Measurements from ENCODE around the gene LYST.
A peak's percentile ranks its signal among the peaks of the same experiment; 100 is the strongest.
"Not testable (repeated sequence)": the region's sequence is repeated elsewhere in the genome, so short reads cannot be mapped to it uniquely, and the experiment has no call there.

LYST gene

DNA sequence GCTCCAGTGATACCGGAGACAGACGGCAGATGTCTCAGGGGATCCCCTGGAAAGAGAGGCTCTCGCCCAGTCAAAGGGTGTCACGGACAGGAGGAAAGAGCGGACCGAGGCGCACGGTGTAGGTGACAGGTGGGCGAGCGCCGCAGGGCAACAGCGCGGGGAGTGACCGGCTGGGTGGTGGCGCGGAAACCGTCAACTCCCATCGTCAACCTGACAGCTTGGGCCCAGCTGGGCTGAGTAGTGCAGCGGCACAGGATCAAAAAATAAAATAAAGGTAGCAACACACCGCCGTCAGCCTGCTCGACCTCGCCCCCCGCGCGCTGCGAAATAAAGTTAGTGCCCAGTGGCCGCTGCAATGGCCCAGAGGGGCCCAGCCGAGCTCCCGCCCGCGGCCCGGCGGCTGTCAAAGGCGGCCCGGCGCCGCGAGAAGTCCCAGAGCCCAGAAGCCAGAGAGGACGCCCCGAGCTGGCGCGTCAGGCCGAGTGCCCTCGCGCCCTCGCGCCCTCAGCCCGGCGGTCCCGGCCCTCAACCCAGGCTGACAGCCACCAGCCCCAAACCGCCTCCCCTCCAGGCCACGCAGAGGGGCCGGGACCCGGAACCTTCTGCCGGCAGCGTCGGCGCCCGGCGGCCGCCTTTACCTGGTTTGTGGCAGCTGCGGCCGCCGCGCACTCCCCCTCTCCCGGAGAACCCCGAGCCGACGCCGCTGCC lies at the start of gene LYST:
Gene LYST (minus strand): TSS at position 702 of the 708 bp plus-strand sequence. CDS start 36,489 bp downstream, outside the sequence.
- DNase-seq (ENCODE audit: low read depth, low spot score) = no peak

GRCh38 chr1:235915489-235915888 lies 48.8 kb upstream of the LYST start:
- not testable (repeated sequence) for DNase-seq (ENCODE audit: low read depth, low spot score)

DNA sequence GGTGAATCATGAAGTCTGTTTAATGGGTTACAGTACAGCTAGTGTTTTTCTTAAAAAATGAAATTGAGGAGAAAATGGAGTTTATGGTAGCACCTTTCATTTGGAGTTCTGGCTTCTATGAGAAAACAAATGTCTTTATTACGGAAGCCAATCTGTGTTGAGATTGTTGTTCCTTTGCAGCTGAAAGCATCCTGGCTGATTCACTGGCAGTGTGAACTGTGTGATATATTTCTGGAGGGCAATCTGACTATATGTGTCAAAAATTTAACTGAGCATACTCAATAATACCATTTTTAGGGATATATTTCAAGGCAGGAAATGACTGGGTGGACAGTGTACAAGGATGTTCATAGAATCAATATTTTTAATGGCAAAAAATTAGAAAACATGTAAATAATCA lies 46.6 kb upstream of the LYST start:
- DNase-seq (ENCODE audit: low read depth, low spot score) = no peak

DNA sequence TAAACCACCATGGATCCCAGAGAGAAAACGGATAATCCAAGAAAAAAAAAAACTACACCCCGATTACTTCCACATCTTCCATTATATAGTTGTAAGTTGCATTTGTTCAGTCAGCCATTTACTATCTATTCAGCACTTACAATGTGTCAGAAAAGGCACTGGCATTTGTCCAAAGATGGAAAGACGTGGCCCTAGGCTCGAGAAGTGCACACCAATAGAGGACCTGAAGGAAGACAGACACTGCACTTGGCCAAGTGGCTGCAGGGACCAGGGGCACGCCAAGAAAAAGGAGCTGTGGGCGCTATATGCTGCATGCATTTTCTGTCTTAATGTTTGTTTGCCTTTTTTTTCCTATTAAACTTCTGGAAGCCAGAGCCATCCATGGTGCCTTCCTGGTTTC lies 45.2 kb upstream of the LYST start:
- no peak for DNase-seq (ENCODE audit: low read depth, low spot score)

GRCh38 chr1:235911300-235911662 lies 44.6 kb upstream of the LYST start:
- DNase-seq (ENCODE audit: low read depth, low spot score) = no peak

DNA sequence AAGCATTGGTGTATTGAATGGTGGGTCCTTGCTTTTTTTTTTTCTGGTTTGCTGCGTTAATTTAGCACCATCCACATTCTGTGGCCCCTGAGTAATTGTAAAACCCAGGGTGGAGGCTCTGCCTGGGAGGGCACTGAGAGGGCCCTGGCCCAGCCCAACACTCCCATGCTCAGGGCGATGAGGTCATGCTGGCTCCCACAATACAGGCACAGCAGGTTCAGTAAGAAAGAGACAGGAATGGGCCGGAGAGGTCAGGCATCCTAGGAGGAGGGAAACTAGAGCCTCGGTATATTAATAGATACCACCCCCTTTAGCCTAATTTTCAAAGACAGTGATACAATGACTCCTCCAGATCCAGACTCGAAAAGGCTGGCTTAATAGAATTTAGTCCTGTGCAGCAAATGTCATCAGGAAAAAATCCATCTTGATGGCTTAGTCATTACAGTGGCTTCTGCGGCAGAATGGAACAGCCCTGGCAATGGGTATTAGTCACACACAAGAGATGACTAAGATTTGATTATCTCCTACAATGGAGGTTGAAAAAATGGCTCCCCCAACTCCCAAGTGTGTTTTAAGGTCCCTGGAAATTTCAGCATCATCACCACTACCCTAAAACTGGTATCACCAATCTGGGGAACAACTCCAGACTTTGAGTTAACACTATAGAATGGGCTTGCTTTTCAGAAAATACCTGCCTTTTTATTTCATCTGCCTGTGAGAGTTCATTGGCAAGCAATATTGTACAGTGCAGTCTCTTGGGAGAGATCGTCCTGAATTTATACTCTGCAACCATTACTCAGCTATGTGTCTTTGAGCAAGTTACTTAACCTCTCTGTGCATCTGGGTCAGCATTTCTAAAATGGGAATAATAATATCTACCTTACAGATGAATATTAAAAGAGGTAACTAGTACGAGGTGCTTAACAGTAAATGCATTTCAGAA lies 43.9 kb upstream of the LYST start:
- DNase-seq (ENCODE audit: low read depth, low spot score) = no peak

DNA sequence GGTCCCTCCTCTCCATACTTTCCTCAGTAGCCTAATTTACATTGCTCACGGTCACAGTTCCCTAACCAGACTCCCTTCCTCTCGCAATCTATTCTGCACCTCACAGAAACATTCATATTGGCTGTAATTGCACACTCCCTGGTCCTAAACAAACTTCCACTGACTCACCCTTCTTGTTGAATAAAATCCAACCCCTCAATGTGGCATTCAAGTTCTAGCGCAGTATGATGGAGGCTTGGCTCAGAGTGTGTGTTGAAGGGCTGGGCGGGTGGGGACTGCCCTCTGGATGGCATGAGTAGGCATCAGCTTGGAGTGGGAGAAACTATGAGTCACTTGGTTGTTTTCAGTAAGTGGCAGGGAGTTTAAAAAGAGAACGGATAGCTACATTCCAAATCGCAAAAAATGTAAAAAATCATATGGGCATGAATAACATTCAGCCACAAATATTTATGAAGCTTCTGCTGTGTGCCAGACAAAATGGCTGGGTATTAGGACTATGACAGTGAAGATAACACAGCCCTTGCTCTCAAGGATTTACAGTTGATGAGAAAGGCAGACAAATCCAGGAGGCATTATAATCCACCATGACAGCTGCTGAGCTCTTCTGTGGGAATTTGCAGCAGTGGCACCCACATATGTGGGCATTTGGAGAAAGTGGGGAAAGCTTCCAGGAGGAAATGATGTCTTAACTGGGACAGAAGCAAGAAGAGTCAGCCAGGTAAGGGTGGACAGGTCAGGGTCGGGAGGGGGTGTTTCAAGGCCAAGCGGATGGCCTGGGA lies 42.2 kb upstream of the LYST start:
- no peak for DNase-seq (ENCODE audit: low read depth, low spot score)

- no peak for DNase-seq (ENCODE audit: low read depth, low spot score)
These were observed 41.2 kb upstream of the LYST start for GRCh38 chr1:235907897-235908240.

DNA sequence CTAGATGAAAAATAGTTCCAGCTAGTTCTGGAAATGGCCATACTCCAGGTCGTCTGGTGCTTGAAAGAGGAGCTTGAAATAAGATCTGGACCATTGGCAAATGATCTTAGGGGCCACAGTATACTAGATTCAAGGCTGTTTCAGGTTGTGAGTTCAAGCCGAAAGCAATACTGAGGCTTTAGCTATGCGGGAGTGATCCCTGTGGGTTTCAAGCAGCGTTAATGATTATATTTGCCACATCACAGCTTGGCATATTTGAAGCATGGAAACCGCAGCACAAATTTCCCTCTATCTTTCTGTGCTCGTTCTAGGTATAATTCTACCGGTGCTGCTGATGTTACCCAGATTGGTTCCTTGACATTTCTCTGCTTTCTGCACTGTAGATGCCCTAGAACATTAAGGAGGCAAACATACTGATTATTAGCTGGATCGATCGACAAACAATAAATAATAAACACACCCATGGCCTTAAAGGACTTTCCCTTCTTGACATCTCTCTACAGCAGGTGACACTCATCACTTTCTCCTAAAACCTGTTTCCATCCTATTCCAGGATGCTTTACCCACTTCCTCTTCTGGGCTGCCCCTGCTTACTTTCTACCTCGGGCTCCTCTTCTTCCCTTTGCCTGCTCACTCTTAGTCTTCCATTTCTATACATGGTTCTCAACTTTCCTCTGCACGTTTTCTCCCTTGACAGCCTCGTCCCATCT lies 40.6 kb upstream of the LYST start:
- no peak for DNase-seq (ENCODE audit: low read depth, low spot score)

DNA sequence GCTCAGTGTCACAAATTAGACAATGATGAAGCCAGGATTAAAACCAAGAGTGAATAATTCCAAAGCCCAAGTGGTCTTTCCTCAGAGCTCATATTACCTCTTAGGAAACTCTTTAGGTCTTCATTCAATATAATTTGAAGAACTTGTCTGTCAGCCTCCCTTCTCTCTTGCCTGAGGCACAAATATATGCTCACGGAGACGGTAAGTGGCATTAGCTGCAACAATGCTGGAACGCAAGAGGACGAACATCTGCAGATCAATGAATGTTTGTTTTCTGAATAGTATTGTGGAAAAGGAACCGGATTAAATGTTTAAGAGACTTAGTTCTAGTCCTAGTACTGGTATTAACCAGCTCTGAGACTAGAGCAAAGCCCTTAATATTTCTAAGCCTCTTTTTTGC lies 39.7 kb upstream of the LYST start:
- DNase-seq (ENCODE audit: low read depth, low spot score) = no peak

- DNase-seq (ENCODE audit: low read depth, low spot score) = not testable (repeated sequence)
These were observed 37.1 kb upstream of the LYST start for GRCh38 chr1:235903809-235904208.

DNA sequence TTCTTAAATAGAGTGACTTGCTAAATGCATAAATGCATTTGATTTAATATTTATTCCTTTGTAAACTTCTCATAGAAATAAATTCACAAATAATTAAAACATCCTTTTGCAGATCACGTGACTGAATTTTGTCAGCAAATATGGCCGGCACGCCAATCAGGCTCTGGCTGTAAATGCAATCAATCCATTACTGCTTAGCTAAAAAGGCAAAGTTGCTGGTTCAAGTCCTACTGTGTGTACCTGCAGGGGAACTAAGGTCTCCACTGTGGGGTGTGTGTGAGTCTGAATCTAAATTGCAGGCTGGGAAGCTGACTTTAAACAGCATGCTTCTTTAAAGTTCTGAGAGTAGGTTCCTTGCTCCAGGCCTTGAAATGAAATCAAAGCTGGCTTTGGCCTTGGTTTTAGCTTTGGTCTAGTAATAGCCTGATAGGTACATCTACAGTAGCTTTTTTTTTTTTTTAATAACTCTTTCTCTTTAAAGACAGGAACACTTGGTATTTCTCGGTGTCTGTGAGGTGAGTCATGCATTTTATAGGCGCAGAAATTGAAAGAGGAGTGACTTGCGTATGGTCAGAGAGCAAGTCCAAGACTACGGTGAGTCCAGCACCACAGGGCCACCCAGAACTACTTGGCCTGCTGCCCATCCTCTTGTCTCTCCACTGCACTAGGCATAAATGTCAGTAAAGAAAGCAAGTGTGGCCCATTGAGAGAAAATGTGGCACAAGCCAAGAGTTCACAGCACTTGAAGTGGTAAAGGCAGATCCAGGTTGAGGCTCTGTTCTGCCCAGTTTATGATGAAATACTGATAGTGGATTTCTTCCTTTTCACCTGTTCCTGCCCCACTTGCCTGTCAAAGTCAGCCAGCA lies 36.2 kb upstream of the LYST start:
- DNase-seq (ENCODE audit: low read depth, low spot score) = no peak

- DNase-seq (ENCODE audit: low read depth, low spot score) = no peak
These were observed 34.8 kb upstream of the LYST start for GRCh38 chr1:235901461-235901860.

DNA sequence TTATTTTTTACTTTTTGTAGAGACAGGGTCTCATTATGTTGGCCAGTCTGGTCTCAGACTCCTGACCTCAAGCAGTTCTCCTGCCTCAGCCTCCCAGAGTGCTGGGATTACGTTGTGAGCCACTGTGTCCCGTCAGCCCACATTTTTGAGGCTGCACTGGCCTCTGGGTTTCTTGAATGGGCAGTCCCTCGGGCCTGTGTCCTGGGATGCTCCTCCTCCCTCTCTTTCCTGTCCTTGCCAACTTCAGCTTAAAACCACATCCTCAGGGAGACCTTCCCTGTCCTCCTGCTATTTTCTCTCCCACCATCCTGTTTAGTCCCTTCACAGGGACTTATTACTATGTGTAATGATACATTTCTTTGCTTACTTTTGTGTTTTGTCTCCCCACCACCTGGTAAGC lies 31.4 kb upstream of the LYST start:
- DNase-seq (ENCODE audit: low read depth, low spot score) = no peak

DNA sequence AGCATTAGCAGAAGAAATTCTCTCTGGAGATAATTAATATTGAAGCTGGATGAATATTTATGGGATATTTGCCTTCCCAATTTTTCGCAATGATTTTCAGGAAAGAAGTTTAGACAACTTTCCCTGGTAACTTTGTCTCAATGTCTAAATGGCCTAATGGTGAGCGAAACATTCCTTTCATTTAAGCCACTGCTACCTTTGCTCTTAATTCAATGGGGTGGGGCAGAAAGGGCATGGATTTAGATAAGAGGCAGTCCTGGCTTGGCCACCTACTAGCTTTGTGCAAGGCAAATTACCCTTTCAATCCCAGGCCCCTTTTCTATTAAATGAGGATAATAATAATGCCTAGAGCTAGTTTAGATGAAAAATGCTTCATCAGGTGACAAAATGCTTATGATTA lies 27.1 kb upstream of the LYST start:
- no peak for DNase-seq (ENCODE audit: low read depth, low spot score)

GRCh38 chr1:235892734-235893413 lies 26.2 kb upstream of the LYST start:
- DNase-seq (ENCODE audit: low read depth, low spot score) = no peak

GRCh38 chr1:235892202-235892601 lies 25.5 kb upstream of the LYST start:
- DNase-seq (ENCODE audit: low read depth, low spot score) = no peak

- peak; percentile 26 for DNase-seq (ENCODE audit: low read depth, low spot score)
These were observed 21.5 kb upstream of the LYST start for GRCh38 chr1:235888119-235888643.

GRCh38 chr1:235887676-235888075 lies 21.0 kb upstream of the LYST start:
- DNase-seq (ENCODE audit: low read depth, low spot score) = no peak
